Spleen (tissue), 7 donors: ENCODE measurements around the gene EGFR.

Source experiments
- CTCF ChIP-seq, 11 experiments: fragments of 200-600 bp in 7 of 11; fragments of 450-650 bp in 4 of 11; sonication (generic) in 4 of 11; IDR thresholded peaks in 8 of 11; conservative IDR thresholded peaks in 3 of 11; 1 replicate in 7 of 11; 2 replicates in 4 of 11; pipeline versions ENCODE4 v1.4.0 to v1.8.0; 2016 to 2021; ENCODE audit warnings: antibody characterized with exemption in 11 of 11, inconsistent platforms in 4 of 11, mild to moderate bottlenecking in 1 of 11
- POLR2A ChIP-seq, 3 donors: fragments of 450-650 bp; IDR thresholded peaks; one replicate each; pipeline ENCODE4 v1.5.1; 2017; ENCODE audit warnings: antibody characterized with exemption in 3 of 3, mild to moderate bottlenecking in 1 of 3
- donor health status: DM: no; HTN: no; CAD: no; lungs with moderate emphysema.
- donor health status: DM: no; HTN: no; CAD: no.
- donor health status: DM: no; HTN: no; CAD: no.

GRCh38 chr7:55181762-55182161, 162.9 kb downstream of the EGFR start:
- TF ChIP-seq CTCF (IDR thresholded peaks at IDR 0.05 in 8 of 11, conservative IDR thresholded peaks at IDR 0.05 in 3 of 11), result no peak
- no peak for TF ChIP-seq POLR2A (IDR thresholded peaks at IDR 0.05)
